NB4 (cell line): ENCODE results near the gene MMP24.

Source experiments
- CTCF ChIP-seq: IDR thresholded peaks from one replicate; pipeline ENCODE4 v1.5.1; 2012; ENCODE audit warnings: low read depth, low read length
- MAX ChIP-seq: IDR thresholded peaks from 2 replicates; pipeline ENCODE4 v1.6.1; 2011; ENCODE audit warnings: low read depth, low read length
- MYC ChIP-seq: IDR thresholded peaks from 2 replicates; pipeline ENCODE4 v1.6.1; 2011; ENCODE audit warnings: low read depth, low read length
- POLR2A ChIP-seq: IDR thresholded peaks from 2 replicates; pipeline ENCODE4 v1.6.1; 2011; ENCODE audit warnings: mild to moderate bottlenecking; ENCODE audit not compliant: insufficient read length; ENCODE audit errors: extremely low read depth

GRCh38 chr20:35270021-35270902, 43.8 kb downstream of the MMP24 start:
- TF ChIP-seq CTCF (no peak), POLR2A (no peak), MYC (no peak), MAX (no peak)
